HEK293 (cell line): ENCODE measurements around the gene DCST1.

Source experiments
- CTCF ChIA-PET: fragments of 350-600 bp; formaldehyde crosslinking; extraction: SDS; loops from one replicate; lab custom pipeline; 2021; ENCODE audit warnings: antibody characterized with exemption; lab: Yijun Ruan, JAX
- POLR2A ChIA-PET: fragments of 300-600 bp; formaldehyde crosslinking; extraction: SDS; loops from one replicate; lab custom pipeline; 2020; ENCODE audit warnings: antibody characterized with exemption, inconsistent platforms; lab: Yijun Ruan, JAX
- H3K27ac ChIP-seq: fragments of 200-500 bp; sonication (Bioruptor generic); 2 replicates; pipeline ENCODE4 v1.5.1; 2014; ENCODE audit warnings: low read depth, low read length, control low read depth, inconsistent platforms; ENCODE audit errors: extremely low read depth
- H3K36me3 ChIP-seq, 2 experiments: fragments of 200-500 bp in 1 of 2; sonication (Bioruptor generic) in 1 of 2; 1 replicate in 1 of 2; 2 replicates in 1 of 2; pipeline ENCODE4 v1.5.1; 2014 to 2017; ENCODE audit warnings: inconsistent platforms in 2 of 2, low read length in 2 of 2; ENCODE audit not compliant: control insufficient read depth in 2 of 2, insufficient read depth in 1 of 2
- H3K4me1 ChIP-seq: fragments of 200-500 bp; sonication (Bioruptor generic); 2 replicates; pipeline ENCODE4 v1.5.1; 2014; ENCODE audit warnings: mild to moderate bottlenecking, low read length, inconsistent platforms; ENCODE audit not compliant: control insufficient read depth, insufficient read depth
- H3K4me3 ChIP-seq: 2 replicates; pipeline ENCODE4 v1.5.1; 2011; ENCODE audit warnings: low read depth, mild to moderate bottlenecking, control low read depth, low read length, moderate library complexity
- H3K9me3 ChIP-seq: fragments of 200-500 bp; sonication (Bioruptor generic); 2 replicates; pipeline ENCODE4 v1.5.1; 2014; ENCODE audit warnings: low read depth, low read length, inconsistent platforms; ENCODE audit not compliant: control insufficient read depth, insufficient read depth
- EGR2 ChIP-seq: fragments of 450-650 bp; formaldehyde crosslinking; IDR thresholded peaks from 2 replicates; pipeline ENCODE4 v1.5.1; 2016; ENCODE audit warnings: low read depth, missing biosample characterization, missing genetic modification characterization
- GLIS2 ChIP-seq: fragments of 450-650 bp; formaldehyde crosslinking; IDR thresholded peaks from 2 replicates; pipeline ENCODE4 v1.5.1; 2016; ENCODE audit warnings: missing biosample characterization, missing genetic modification characterization
- HOXA7 ChIP-seq: sonication (generic); formaldehyde crosslinking; IDR thresholded peaks from 2 replicates; pipeline ENCODE4 v1.8.1; 2022; ENCODE audit warnings: missing genetic modification reagents, borderline replicate concordance
- IKZF3 ChIP-seq: fragments of 450-650 bp; IDR thresholded peaks from 2 replicates; pipeline ENCODE4 v1.5.0; 2018; ENCODE audit warnings: missing biosample characterization, mild to moderate bottlenecking, missing genetic modification characterization, moderate library complexity
- PATZ1 ChIP-seq: fragments of 450-650 bp; formaldehyde crosslinking; IDR thresholded peaks from 2 replicates; pipeline ENCODE4 v1.5.1; 2016; ENCODE audit warnings: missing biosample characterization, missing genetic modification characterization
- PRDM1 ChIP-seq: fragments of 450-650 bp; formaldehyde crosslinking; IDR thresholded peaks from 2 replicates; pipeline ENCODE4; 2016; ENCODE audit warnings: missing biosample characterization, missing genetic modification characterization
- PRDM2 ChIP-seq: fragments of 450-650 bp; formaldehyde crosslinking; IDR thresholded peaks from 2 replicates; pipeline ENCODE4 v1.5.1; 2016; ENCODE audit warnings: missing biosample characterization, missing genetic modification characterization, borderline replicate concordance
- SP3 ChIP-seq: fragments of 450-650 bp; formaldehyde crosslinking; IDR thresholded peaks from 2 replicates; pipeline ENCODE4 v1.5.1; 2016; ENCODE audit warnings: missing biosample characterization, missing genetic modification characterization
- ZNF138 ChIP-seq: fragments of 450-650 bp; formaldehyde crosslinking; IDR thresholded peaks from 2 replicates; pipeline ENCODE4 v1.5.1; 2016; ENCODE audit warnings: missing biosample characterization, missing genetic modification characterization, borderline replicate concordance
- ZNF335 ChIP-seq: fragments of 450-650 bp; formaldehyde crosslinking; conservative IDR thresholded peaks from 2 replicates; pipeline ENCODE4 v1.5.1; 2016; ENCODE audit warnings: missing biosample characterization, missing genetic modification characterization
- ZNF391 ChIP-seq: fragments of 450-650 bp; formaldehyde crosslinking; IDR thresholded peaks from 2 replicates; pipeline ENCODE4 v1.5.1; 2016; ENCODE audit warnings: low read depth, missing biosample characterization, missing genetic modification characterization, borderline replicate concordance
- ZNF488 ChIP-seq: fragments of 450-650 bp; formaldehyde crosslinking; IDR thresholded peaks from 2 replicates; pipeline ENCODE4 v1.5.1; 2016; ENCODE audit warnings: missing biosample characterization, missing genetic modification characterization
- ZNF600 ChIP-seq: fragments of 450-650 bp; formaldehyde crosslinking; IDR thresholded peaks from 2 replicates; pipeline ENCODE4 v1.5.1; 2016; ENCODE audit warnings: missing biosample characterization, missing genetic modification characterization
- ZNF664 ChIP-seq: fragments of 450-650 bp; formaldehyde crosslinking; IDR thresholded peaks from 2 replicates; pipeline ENCODE4 v1.5.1; 2016; ENCODE audit warnings: missing biosample characterization, missing genetic modification characterization
- ZNF692 ChIP-seq: fragments of 450-650 bp; formaldehyde crosslinking; IDR thresholded peaks from 2 replicates; pipeline ENCODE4 v1.5.1; 2016; ENCODE audit warnings: missing biosample characterization, missing genetic modification characterization
- TF ChIP-seq, protein P1 (sequence below): fragments of 450-650 bp; formaldehyde crosslinking; IDR thresholded peaks from 2 replicates; pipeline ENCODE4 v1.5.1; 2016; ENCODE audit warnings: missing biosample characterization, missing genetic modification characterization
- TF ChIP-seq, protein P2 (sequence below): fragments of 450-650 bp; formaldehyde crosslinking; IDR thresholded peaks from 2 replicates; pipeline ENCODE4 v1.5.1; 2016; ENCODE audit warnings: missing biosample characterization, missing genetic modification characterization

DCST1 gene

GRCh38 chr1:155051777-155052398 is 18.3 kb downstream of the DCST1 start:
- POLR2A ChIA-PET, result interaction anchor here (0.8 to 1.6 kb wide), 6 partner anchors 9 to 96 kb away, joined by 3 to 10 read pairs (median 4); partner anchors contain the start of gene PBXIP1
- H3K27ac ChIP-seq, result peak overlapping the region; percentile 57; the same call in 1 of the 2 replicates
- H3K9me3 ChIP-seq, result no peaks in the 10 kb centered on the region
- peaks cover 9% of the 10 kb centered on the region for H3K4me1 ChIP-seq
- peaks cover 0 to 31% of the 10 kb centered on the region in 2 experiments; a peak in 1 of 3 replicates for H3K36me3 ChIP-seq
- peak overlapping the region; percentile 66 for H3K4me3 ChIP-seq
- CTCF ChIA-PET, result interaction anchor here (0.7 to 3.6 kb wide), 9 partner anchors 9 to 116 kb away, joined by 3 to 32 read pairs (median 4); no protein-coding TSS in a partner anchor
- TF ChIP-seq ZNF488 (tag by site-specific recombination) (no peak), ZNF335 (tag by site-specific recombination) (peak; percentile 53; the same call in 1 of the 2 replicates), ZNF692 (tag by site-specific recombination) (0 out of 2 replicates have a peak, but pooled peaks have one; percentile 12), EGR2 (peak; percentile 93), PRDM2 (tag by site-specific recombination) (peak; percentile 93; the same call in 1 of the 2 replicates), ZNF138 (tag by site-specific recombination) (no peak), ZNF391 (no peak), PATZ1 (tag by site-specific recombination) (peak; percentile 87), PRDM1 (tag by site-specific recombination) (peak; percentile 63; the same call in 1 of the 2 replicates), SP3 (tag by site-specific recombination) (peak; percentile 73), GLIS2 (peak; percentile 63), HOXA7 (CRISPR knock-in tag) (no peak), IKZF3 (tag by site-specific recombination) (peak; percentile 46), ZNF600 (tag by site-specific recombination) (0 out of 2 replicates have a peak, but pooled peaks have one; percentile 2), ZNF664 (no peak)
- TF ChIP-seq, protein P1, sequence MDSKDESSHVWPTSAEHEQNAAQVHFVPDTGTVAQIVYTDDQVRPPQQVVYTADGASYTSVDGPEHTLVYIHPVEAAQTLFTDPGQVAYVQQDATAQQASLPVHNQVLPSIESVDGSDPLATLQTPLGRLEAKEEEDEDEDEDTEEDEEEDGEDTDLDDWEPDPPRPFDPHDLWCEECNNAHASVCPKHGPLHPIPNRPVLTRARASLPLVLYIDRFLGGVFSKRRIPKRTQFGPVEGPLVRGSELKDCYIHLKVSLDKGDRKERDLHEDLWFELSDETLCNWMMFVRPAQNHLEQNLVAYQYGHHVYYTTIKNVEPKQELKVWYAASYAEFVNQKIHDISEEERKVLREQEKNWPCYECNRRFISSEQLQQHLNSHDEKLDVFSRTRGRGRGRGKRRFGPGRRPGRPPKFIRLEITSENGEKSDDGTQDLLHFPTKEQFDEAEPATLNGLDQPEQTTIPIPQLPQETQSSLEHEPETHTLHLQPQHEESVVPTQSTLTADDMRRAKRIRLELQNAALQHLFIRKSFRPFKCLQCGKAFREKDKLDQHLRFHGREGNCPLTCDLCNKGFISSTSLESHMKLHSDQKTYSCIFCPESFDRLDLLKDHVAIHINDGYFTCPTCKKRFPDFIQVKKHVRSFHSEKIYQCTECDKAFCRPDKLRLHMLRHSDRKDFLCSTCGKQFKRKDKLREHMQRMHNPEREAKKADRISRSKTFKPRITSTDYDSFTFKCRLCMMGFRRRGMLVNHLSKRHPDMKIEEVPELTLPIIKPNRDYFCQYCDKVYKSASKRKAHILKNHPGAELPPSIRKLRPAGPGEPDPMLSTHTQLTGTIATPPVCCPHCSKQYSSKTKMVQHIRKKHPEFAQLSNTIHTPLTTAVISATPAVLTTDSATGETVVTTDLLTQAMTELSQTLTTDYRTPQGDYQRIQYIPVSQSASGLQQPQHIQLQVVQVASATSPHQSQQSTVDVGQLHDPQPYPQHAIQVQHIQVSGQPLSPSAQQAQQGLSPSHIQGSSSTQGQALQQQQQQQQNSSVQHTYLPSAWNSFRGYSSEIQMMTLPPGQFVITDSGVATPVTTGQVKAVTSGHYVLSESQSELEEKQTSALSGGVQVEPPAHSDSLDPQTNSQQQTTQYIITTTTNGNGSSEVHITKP, result peak; percentile 94
- TF ChIP-seq, protein P2, sequence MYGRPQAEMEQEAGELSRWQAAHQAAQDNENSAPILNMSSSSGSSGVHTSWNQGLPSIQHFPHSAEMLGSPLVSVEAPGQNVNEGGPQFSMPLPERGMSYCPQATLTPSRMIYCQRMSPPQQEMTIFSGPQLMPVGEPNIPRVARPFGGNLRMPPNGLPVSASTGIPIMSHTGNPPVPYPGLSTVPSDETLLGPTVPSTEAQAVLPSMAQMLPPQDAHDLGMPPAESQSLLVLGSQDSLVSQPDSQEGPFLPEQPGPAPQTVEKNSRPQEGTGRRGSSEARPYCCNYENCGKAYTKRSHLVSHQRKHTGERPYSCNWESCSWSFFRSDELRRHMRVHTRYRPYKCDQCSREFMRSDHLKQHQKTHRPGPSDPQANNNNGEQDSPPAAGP, result peak; percentile 66
